Measurements from ENCODE around the gene FHL3. TPM values are rescaled to one million over a fixed set of nuclear protein-coding genes. Genes with fewer than 3 reads are reported as not detected.

The FHL3 gene
- total and polyA plus RNA-seq, 9 of the 15 experiments (the other 6 are each of a cell fraction or from before 2014, with no cell fraction given), result 6.1 to 144 (median 34.1) TPM

GRCh38 chr1:38014171-38014570 is 8.9 kb upstream of the FHL3 start:
- POLR2A ChIA-PET, result interaction anchor here (0.7 to 6.7 kb wide), 7 partner anchors 9 to 190 kb away, joined by 3 to 71 read pairs (median 10); partner anchors contain the start of gene INPP5B
- H3K27ac ChIP-seq (ENCODE audit: extremely low read depth, low read depth, low read length), result peak overlapping the region; percentile 72
- peaks cover 76% of the 10 kb centered on the region for H3K79me2 ChIP-seq (ENCODE audit: control insufficient read depth, insufficient read depth, low read length)
- in situ Hi-C loops (cut with MboI) (no loop called here), intact Hi-C loops (cut with micrococcal nuclease) (loop anchor here (5.0 kb wide), 1 partner anchor 322 kb away; the partner anchor contains the start of gene CDCA8)
- no TSS peak for BruUV-seq (replicated peaks)
- H3K4me2 ChIP-seq (ENCODE audit: insufficient read depth, low read length), result peak overlapping the region; percentile 99
- no peaks in the 10 kb centered on the region for H3K27me3 ChIP-seq (ENCODE audit: control insufficient read depth in 2 of 2, insufficient read depth in 2 of 2, low read length in 2 of 2)
- CTCF ChIA-PET (ENCODE audit: low intra/inter-chr PET ratio), result no interaction called here
- no peak overlapping the region for H2AFZ ChIP-seq (ENCODE audit: low read depth, low read length)
- H3K9me1 ChIP-seq (ENCODE audit: control insufficient read depth, insufficient read depth, low read length), result no peaks in the 10 kb centered on the region
- FAIRE-seq, result no peak
- H3K4me3 ChIP-seq, result peak overlapping the region; percentile 89
- H3K9me3 ChIP-seq (replicated peaks; ENCODE audit: control insufficient read depth, insufficient read depth, low read depth, low read length), result no peaks in the 10 kb centered on the region
- H3K36me3 ChIP-seq (ENCODE audit: control insufficient read depth, insufficient read depth, low read length), result peaks cover 57% of the 10 kb centered on the region
- 0 out of 2 replicates have a peak, but pooled peaks cover 7% of the 10 kb centered on the region for H4K20me1 ChIP-seq (replicated peaks; ENCODE audit: control insufficient read depth, insufficient read depth, low read length)
- WGBS (ENCODE audit: insufficient coverage, low coverage, missing lambda C conversion rate), result 7% methylated on average over 4 of the region's 4 CpGs
- peak in 2 of 4 experiments; percentile 37 to 43 for DNase-seq (ENCODE audit: extremely low read depth in 1 of 4, low spot score in 3 of 4)
- H3K4me1 ChIP-seq (replicated peaks in 1 of 2; ENCODE audit: control insufficient read depth in 2 of 2, insufficient read depth in 2 of 2, low read length in 2 of 2), result peaks cover 21 to 53% of the 10 kb centered on the region in 2 experiments
- H3K9ac ChIP-seq (ENCODE audit: insufficient read depth in 1 of 2, low read depth in 2 of 2, low read length in 2 of 2), result peak overlapping the region; percentile 96 to 99
- peak; percentile 2; the same call in 1 of the 3 replicates for ATAC-seq
- TF ChIP-seq CEBPB (tag; IDR thresholded peaks at IDR 0.05), result peak; percentile 63
- 0 out of 2 replicates have a peak, but pooled peaks have one; percentile 25 for TF ChIP-seq SOX6 (IDR thresholded peaks at IDR 0.05)
- TF ChIP-seq, protein P1, sequence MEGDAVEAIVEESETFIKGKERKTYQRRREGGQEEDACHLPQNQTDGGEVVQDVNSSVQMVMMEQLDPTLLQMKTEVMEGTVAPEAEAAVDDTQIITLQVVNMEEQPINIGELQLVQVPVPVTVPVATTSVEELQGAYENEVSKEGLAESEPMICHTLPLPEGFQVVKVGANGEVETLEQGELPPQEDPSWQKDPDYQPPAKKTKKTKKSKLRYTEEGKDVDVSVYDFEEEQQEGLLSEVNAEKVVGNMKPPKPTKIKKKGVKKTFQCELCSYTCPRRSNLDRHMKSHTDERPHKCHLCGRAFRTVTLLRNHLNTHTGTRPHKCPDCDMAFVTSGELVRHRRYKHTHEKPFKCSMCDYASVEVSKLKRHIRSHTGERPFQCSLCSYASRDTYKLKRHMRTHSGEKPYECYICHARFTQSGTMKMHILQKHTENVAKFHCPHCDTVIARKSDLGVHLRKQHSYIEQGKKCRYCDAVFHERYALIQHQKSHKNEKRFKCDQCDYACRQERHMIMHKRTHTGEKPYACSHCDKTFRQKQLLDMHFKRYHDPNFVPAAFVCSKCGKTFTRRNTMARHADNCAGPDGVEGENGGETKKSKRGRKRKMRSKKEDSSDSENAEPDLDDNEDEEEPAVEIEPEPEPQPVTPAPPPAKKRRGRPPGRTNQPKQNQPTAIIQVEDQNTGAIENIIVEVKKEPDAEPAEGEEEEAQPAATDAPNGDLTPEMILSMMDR (IDR thresholded peaks at IDR 0.05 in 2 of 3, conservative IDR thresholded peaks at IDR 0.05 in 1 of 3; ENCODE audit: insufficient read depth in 2 of 3, low read depth in 1 of 3, low read length in 3 of 3), result peak in 2 of 3 experiments; percentile 31 to 35; a peak in 2 of 6 replicates
- TF ChIP-seq, protein P2, sequence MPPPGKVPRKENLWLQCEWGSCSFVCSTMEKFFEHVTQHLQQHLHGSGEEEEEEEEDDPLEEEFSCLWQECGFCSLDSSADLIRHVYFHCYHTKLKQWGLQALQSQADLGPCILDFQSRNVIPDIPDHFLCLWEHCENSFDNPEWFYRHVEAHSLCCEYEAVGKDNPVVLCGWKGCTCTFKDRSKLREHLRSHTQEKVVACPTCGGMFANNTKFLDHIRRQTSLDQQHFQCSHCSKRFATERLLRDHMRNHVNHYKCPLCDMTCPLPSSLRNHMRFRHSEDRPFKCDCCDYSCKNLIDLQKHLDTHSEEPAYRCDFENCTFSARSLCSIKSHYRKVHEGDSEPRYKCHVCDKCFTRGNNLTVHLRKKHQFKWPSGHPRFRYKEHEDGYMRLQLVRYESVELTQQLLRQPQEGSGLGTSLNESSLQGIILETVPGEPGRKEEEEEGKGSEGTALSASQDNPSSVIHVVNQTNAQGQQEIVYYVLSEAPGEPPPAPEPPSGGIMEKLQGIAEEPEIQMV (tag; conservative IDR thresholded peaks at IDR 0.05; ENCODE audit: low read depth), result no peak
- TF ChIP-seq MCM7 (IDR thresholded peaks at IDR 0.05), result no peak
- TF ChIP-seq ZC3H11A (IDR thresholded peaks at IDR 0.05; ENCODE audit: low read depth, low read length), result no peak
- no peak for TF ChIP-seq CCNT2 (IDR thresholded peaks at IDR 0.05; ENCODE audit: borderline replicate concordance, extremely low read depth, insufficient read length, low read depth, low read length)
- TF ChIP-seq TEAD4 (IDR thresholded peaks at IDR 0.05; ENCODE audit: low read length), result 0 out of 2 replicates have a peak, but pooled peaks have one; percentile 17
- no peak for TF ChIP-seq TEAD4 (CRISPR knock-in tag; IDR thresholded peaks at IDR 0.05; ENCODE audit: borderline replicate concordance)
- peak in 1 of 2 experiments; percentile 84; a peak in 1 of 4 replicates for TF ChIP-seq SRF (CRISPR knock-in tag; IDR thresholded peaks at IDR 0.05)
- no peak for TF ChIP-seq ZNF408 (CRISPR knock-in tag; IDR thresholded peaks at IDR 0.05; ENCODE audit: low read depth)
- TF ChIP-seq CBFA2T2 (conservative IDR thresholded peaks at IDR 0.05), result no peak
- TF ChIP-seq RBBP5 (IDR thresholded peaks at IDR 0.05; ENCODE audit: borderline replicate concordance, insufficient read depth, low read length, poor library complexity, severe bottlenecking), result peak; percentile 23
- no peak for TF ChIP-seq BCOR (IDR thresholded peaks at IDR 0.05)
- TF ChIP-seq, protein P3, sequence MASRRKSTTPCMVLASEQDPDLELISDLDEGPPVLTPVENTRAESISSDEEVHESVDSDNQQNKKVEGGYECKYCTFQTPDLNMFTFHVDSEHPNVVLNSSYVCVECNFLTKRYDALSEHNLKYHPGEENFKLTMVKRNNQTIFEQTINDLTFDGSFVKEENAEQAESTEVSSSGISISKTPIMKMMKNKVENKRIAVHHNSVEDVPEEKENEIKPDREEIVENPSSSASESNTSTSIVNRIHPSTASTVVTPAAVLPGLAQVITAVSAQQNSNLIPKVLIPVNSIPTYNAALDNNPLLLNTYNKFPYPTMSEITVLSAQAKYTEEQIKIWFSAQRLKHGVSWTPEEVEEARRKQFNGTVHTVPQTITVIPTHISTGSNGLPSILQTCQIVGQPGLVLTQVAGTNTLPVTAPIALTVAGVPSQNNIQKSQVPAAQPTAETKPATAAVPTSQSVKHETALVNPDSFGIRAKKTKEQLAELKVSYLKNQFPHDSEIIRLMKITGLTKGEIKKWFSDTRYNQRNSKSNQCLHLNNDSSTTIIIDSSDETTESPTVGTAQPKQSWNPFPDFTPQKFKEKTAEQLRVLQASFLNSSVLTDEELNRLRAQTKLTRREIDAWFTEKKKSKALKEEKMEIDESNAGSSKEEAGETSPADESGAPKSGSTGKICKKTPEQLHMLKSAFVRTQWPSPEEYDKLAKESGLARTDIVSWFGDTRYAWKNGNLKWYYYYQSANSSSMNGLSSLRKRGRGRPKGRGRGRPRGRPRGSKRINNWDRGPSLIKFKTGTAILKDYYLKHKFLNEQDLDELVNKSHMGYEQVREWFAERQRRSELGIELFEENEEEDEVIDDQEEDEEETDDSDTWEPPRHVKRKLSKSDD (conservative IDR thresholded peaks at IDR 0.05; ENCODE audit: low read length), result no peak
- TF ChIP-seq CGGBP1 (CRISPR knock-in tag; IDR thresholded peaks at IDR 0.05), result no peak
